Spleen (tissue), 11 donors: ENCODE measurements around the gene MPPE1. TPM values are rescaled to one million over a fixed set of nuclear protein-coding genes. Genes with fewer than 3 reads are reported as not detected.
A peak's percentile ranks its signal among the peaks of the same experiment; 100 is the strongest.

Source experiments
- DNase-seq: peaks from one replicate; pipeline ENCODE4 v3.0.0-alpha.2; 2020
- H3K27ac ChIP-seq, 8 donors: fragments of 200-600 bp; sonication (generic) in 7 of 8; 1 replicate in 4 of 8; 2 replicates in 4 of 8; pipeline versions ENCODE4 v1.5.0 to v1.8.0; 2016 to 2021; ENCODE audit warnings: inconsistent platforms in 4 of 8, mild to moderate bottlenecking in 4 of 8, moderate library complexity in 1 of 8
- H3K27me3 ChIP-seq, 7 donors: fragments of 200-600 bp; sonication (generic) in 6 of 7; replicated peaks in 1 of 7; 1 replicate in 4 of 7; 2 replicates in 3 of 7; pipeline versions ENCODE4 v1.5.0 to v1.8.0; 2016 to 2021; ENCODE audit warnings: inconsistent platforms in 3 of 7, mild to moderate bottlenecking in 1 of 7
- H3K36me3 ChIP-seq, 6 donors: fragments of 200-600 bp; sonication (generic) in 5 of 6; 1 replicate in 4 of 6; 2 replicates in 2 of 6; pipeline versions ENCODE4 v1.5.0 to v1.8.0; 2016 to 2021; ENCODE audit warnings: inconsistent platforms in 2 of 6
- H3K4me1 ChIP-seq, 6 donors: fragments of 200-600 bp; sonication (generic) in 5 of 6; 1 replicate in 3 of 6; 2 replicates in 3 of 6; pipeline versions ENCODE4 v1.5.0 to v1.8.0; 2016 to 2021; ENCODE audit warnings: inconsistent platforms in 3 of 6
- H3K4me3 ChIP-seq, 8 donors: fragments of 200-600 bp; sonication (generic) in 7 of 8; 1 replicate in 4 of 8; 2 replicates in 4 of 8; pipeline versions ENCODE4 v1.5.0 to v1.8.0; 2016 to 2021; ENCODE audit warnings: inconsistent platforms in 4 of 8, mild to moderate bottlenecking in 4 of 8, moderate library complexity in 2 of 8
- H3K9me3 ChIP-seq, 8 donors: fragments of 200-600 bp; sonication (generic) in 7 of 8; 1 replicate in 4 of 8; 2 replicates in 4 of 8; pipeline versions ENCODE4 v1.5.0 to v1.8.0; 2016 to 2021; ENCODE audit warnings: inconsistent platforms in 4 of 8
- POLR2A ChIP-seq, 3 donors: fragments of 450-650 bp; IDR thresholded peaks; one replicate each; pipeline ENCODE4 v1.5.1; 2017; ENCODE audit warnings: antibody characterized with exemption in 3 of 3, mild to moderate bottlenecking in 1 of 3
- POLR2AphosphoS5 ChIP-seq, 3 donors: sonication (generic); formaldehyde crosslinking; IDR thresholded peaks; one replicate each; pipeline ENCODE4 v1.5.1; 2017; ENCODE audit warnings: antibody characterized with exemption in 3 of 3
- WGBS, 5 donors: extraction: QIAGEN DNeasy Blood & Tissue Kit in 3 of 5; methylation state at CpG; one replicate each; pipeline versions ENCODE4 v1.1.5 to v1.1.7; 2013 to 2018; 5-methylcytosine and 5-hydroxymethylcytosine counted together
- intact Hi-C: fragments of 100-400 bp; cut with DNase I; formaldehyde crosslinking; loops from one replicate; pipeline ENCODE4 v1.15.0; 2023; ENCODE audit warnings: low total_unique reads
- polyA plus RNA-seq, 3 donors: library from polyadenylated mRNA; stranded (reverse); fragments of 200-250 nt; gene quantifications; one replicate each; pipeline ENCODE4 v1.2.1, GENCODE V29; 2013
- total RNA-seq, 7 donors: library from RNA; depleted of rRNA in 3 of 7; stranded (reverse); fragments of >200 nt in 3 of 7; fragmentation: NEBNext Ultra II Directional in 4 of 7; extraction: Animal tissue kit (Norgen Biotek cat#: 25700) in 4 of 7; gene quantifications; one replicate each; pipeline versions ENCODE4 v1.1.0 to v1.2.1, GENCODE V29; 2016 to 2021
- TF ChIP-seq, protein P1 (sequence below), 11 experiments: fragments of 200-600 bp in 7 of 11; fragments of 450-650 bp in 4 of 11; sonication (generic) in 4 of 11; IDR thresholded peaks in 8 of 11; conservative IDR thresholded peaks in 3 of 11; 1 replicate in 7 of 11; 2 replicates in 4 of 11; pipeline versions ENCODE4 v1.4.0 to v1.8.0; 2016 to 2021; ENCODE audit warnings: antibody characterized with exemption in 11 of 11, inconsistent platforms in 4 of 11, mild to moderate bottlenecking in 1 of 11
- donor health status: healthy with polysubstance abuse.
- donor health status: DM: no; HTN: no; CAD: no; lungs with moderate emphysema.
- donor health status: DM: no; HTN: no; CAD: no.
- donor health status: Bipolar disorder and iron deficiency.
- donor health status: healthy.
- donor health status: DM: no; HTN: no; CAD: no.
- donor health status: DM: yes; HTN: yes; CAD: no.

Gene MPPE1
- total and polyA plus RNA-seq, 10 donors = 29.7 to 89.9 (median 49.6) TPM

DNA sequence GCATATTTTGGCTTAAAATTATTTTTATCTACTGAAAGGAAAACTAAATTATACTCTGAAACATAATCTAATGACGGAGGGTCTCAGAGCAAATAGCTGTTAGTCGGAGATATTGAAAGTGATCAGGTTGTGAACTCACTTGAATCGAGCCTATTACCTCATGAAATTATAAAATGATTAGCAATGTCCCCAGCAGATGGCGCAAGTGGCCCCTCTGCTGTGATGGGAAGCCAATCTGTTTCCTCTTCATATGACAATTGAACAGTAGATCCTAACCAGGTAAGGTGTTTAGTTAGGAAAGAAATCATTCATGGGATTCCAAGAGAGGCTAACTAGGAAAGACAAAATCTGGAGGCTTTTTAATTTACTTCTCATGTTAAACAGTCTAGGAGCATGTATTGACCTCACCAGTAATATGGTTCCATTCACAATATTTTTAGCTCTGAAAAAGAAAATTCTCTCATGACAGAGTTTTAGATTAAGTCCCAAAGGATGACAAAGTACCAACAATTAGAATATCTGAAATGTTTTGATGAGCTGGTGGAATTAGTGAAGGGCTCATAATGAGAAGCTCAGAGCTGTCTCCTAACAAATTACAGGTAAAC lies 29.9 kb upstream of the MPPE1 start:
- Histone ChIP-seq H3K27me3 (no peaks in the 10 kb centered on the region), H3K4me1 (peaks cover 0 to 11% (median 5%) of the 10 kb centered on the region in 6 donors), H3K27ac (peak overlapping the region in 2 of 8 donors; percentile 26 to 33), H3K36me3 (no peaks in the 10 kb centered on the region), H3K4me3 (no peak overlapping the region), H3K9me3 (no peaks in the 10 kb centered on the region)
- TF ChIP-seq POLR2AphosphoS5 (IDR thresholded peaks at IDR 0.05) (peak in 1 of 3 donors; percentile 22), POLR2A (IDR thresholded peaks at IDR 0.05) (no peak)
- TF ChIP-seq, protein P1, sequence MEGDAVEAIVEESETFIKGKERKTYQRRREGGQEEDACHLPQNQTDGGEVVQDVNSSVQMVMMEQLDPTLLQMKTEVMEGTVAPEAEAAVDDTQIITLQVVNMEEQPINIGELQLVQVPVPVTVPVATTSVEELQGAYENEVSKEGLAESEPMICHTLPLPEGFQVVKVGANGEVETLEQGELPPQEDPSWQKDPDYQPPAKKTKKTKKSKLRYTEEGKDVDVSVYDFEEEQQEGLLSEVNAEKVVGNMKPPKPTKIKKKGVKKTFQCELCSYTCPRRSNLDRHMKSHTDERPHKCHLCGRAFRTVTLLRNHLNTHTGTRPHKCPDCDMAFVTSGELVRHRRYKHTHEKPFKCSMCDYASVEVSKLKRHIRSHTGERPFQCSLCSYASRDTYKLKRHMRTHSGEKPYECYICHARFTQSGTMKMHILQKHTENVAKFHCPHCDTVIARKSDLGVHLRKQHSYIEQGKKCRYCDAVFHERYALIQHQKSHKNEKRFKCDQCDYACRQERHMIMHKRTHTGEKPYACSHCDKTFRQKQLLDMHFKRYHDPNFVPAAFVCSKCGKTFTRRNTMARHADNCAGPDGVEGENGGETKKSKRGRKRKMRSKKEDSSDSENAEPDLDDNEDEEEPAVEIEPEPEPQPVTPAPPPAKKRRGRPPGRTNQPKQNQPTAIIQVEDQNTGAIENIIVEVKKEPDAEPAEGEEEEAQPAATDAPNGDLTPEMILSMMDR (IDR thresholded peaks at IDR 0.05 in 8 of 11, conservative IDR thresholded peaks at IDR 0.05 in 3 of 11) = peak; percentile 47 to 84 (median 69)
- peak; percentile 90 for DNase-seq
- intact Hi-C loops = loop anchor here (2.0 to 5.0 kb wide), 2 partner anchors 57 to 99 kb away; no protein-coding TSS in a partner anchor
- 1 to 7% (median 3%) methylated on average over 4 of the region's 4 CpGs for WGBS, 5 donors

- no peaks in the 10 kb centered on the region for H3K36me3 ChIP-seq
- no peak for DNase-seq
- H3K4me3 ChIP-seq = no peak overlapping the region
- H3K27ac ChIP-seq = no peak overlapping the region
- intact Hi-C loops = no loop called here
- no peak for TF ChIP-seq POLR2A (IDR thresholded peaks at IDR 0.05)
- TF ChIP-seq, protein P1 (IDR thresholded peaks at IDR 0.05 in 8 of 11, conservative IDR thresholded peaks at IDR 0.05 in 3 of 11) = no peak
- WGBS, 5 donors = 92 to 96% (median 95%) methylated on average over 8 to 14 of the region's 14 CpGs
- H3K4me1 ChIP-seq = peaks cover 0 to 4% (median 0%) of the 10 kb centered on the region in 6 donors
- no peaks in the 10 kb centered on the region for H3K9me3 ChIP-seq
- H3K27me3 ChIP-seq = no peaks in the 10 kb centered on the region
Observed at GRCh38 chr18:11932393-11932792, 24.3 kb upstream of the MPPE1 start.

DNA sequence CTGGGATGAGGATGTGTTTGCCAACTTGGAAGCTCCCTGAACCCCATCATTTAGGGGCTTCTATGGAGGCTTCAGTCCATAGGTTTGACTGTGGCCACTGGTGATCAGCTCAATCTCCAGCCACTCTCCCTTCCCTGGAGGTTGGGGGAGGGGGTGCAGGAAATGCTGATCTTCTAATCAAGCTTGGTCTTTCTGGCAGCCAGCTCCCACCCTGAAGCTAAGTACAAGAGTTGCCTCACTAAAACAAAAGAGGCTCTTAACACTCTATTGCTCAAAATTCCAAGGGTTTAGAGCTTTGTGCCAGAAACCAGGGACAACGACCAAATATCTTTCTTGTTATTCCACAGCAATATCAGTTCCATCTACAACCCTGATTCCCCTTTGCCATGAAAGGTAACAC lies 19.4 kb upstream of the MPPE1 start:
- Histone ChIP-seq H3K4me3 (no peak overlapping the region), H3K9me3 (no peaks in the 10 kb centered on the region), H3K27ac (no peak overlapping the region), H3K27me3 (no peaks in the 10 kb centered on the region), H3K4me1 (no peaks in the 10 kb centered on the region), H3K36me3 (no peaks in the 10 kb centered on the region)
- TF ChIP-seq POLR2A (IDR thresholded peaks at IDR 0.05) = no peak
- no peak for TF ChIP-seq POLR2AphosphoS5 (IDR thresholded peaks at IDR 0.05)
- TF ChIP-seq, protein P1 (IDR thresholded peaks at IDR 0.05 in 8 of 11, conservative IDR thresholded peaks at IDR 0.05 in 3 of 11) = no peak
- intact Hi-C loops = no loop called here
- 0 to 79% (median 53%) methylated on average over 1 of the region's 1 CpG for WGBS, 5 donors
- DNase-seq = no peak

- Histone ChIP-seq H3K9me3 (no peaks in the 10 kb centered on the region), H3K36me3 (no peaks in the 10 kb centered on the region), H3K4me1 (peaks cover 0 to 5% (median 0%) of the 10 kb centered on the region in 6 donors), H3K27ac (peak overlapping the region in 2 of 8 donors; percentile 66 to 70), H3K4me3 (no peak overlapping the region), H3K27me3 (no peaks in the 10 kb centered on the region)
- no peak for DNase-seq
- no peak for TF ChIP-seq POLR2A (IDR thresholded peaks at IDR 0.05)
- 78 to 86% (median 84%) methylated on average over 12 of the region's 12 CpGs for WGBS, 5 donors
- intact Hi-C loops = no loop called here
Observed at GRCh38 chr18:11925800-11926481, 17.8 kb upstream of the MPPE1 start.
